Measurements from ENCODE around the gene ULK3. TPM values are rescaled to one million over a fixed set of nuclear protein-coding genes. Genes with fewer than 3 reads are reported as not detected.

The ULK3 gene
- total RNA-seq, 1 experiment from 2014 or later: 58.3 TPM

DNA sequence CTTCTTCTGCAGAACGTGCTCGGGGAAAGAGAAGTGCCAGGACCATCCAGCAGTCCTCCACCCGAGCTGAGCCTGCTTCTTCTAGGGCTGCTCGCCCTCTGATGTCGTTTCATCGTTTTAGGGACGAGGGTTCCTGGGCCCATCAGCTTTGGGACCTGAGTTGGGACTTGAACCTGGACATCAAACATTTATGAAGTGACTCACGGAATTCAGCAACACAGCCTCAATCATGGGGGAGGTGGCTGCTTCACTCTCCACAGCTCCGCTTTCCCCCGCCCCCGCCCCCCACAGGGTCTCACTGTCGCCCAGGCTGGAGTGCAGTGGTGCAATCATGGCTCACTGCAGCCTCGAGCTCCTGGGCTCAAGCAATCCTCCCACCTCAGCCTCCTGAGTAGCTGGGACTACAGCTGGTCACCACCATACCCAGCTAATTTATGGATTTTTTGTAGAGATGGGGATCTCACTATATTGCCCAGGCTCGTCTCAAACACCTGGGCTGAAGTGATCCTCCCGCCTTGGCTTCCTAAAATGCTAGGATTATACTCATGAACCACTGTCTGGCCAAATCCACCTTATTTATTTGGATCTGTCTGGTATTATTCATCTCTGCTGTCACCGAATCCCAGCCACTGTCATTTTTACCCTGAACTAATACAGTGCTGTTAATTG, 30.9 kb upstream of the ULK3 start:
- DNase-seq (ENCODE audit: low spot score): peak; percentile 62
- no TSS peak for BruUV-seq (replicated peaks)
- H3K9me3 ChIP-seq (ENCODE audit: low read depth, low read length, poor library complexity, severe bottlenecking): no peaks in the 10 kb centered on the region
- no peak for TF ChIP-seq EZH2 (IDR thresholded peaks at IDR 0.05; ENCODE audit: borderline replicate concordance, low read depth, low read length, poor library complexity, severe bottlenecking)
- TF ChIP-seq, protein P1, sequence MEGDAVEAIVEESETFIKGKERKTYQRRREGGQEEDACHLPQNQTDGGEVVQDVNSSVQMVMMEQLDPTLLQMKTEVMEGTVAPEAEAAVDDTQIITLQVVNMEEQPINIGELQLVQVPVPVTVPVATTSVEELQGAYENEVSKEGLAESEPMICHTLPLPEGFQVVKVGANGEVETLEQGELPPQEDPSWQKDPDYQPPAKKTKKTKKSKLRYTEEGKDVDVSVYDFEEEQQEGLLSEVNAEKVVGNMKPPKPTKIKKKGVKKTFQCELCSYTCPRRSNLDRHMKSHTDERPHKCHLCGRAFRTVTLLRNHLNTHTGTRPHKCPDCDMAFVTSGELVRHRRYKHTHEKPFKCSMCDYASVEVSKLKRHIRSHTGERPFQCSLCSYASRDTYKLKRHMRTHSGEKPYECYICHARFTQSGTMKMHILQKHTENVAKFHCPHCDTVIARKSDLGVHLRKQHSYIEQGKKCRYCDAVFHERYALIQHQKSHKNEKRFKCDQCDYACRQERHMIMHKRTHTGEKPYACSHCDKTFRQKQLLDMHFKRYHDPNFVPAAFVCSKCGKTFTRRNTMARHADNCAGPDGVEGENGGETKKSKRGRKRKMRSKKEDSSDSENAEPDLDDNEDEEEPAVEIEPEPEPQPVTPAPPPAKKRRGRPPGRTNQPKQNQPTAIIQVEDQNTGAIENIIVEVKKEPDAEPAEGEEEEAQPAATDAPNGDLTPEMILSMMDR (conservative IDR thresholded peaks at IDR 0.05; ENCODE audit: low read depth, low read length): no peak
- H3K4me1 ChIP-seq (ENCODE audit: insufficient read depth, low read length, poor library complexity, severe bottlenecking): peaks cover 25% of the 10 kb centered on the region
- H3K4me3 ChIP-seq (ENCODE audit: low read depth, low read length, poor library complexity, severe bottlenecking): peak overlapping the region; percentile 90
- H3K27ac ChIP-seq (ENCODE audit: low read depth, low read length, poor library complexity, severe bottlenecking): peak overlapping the region; percentile 79
- H3K27me3 ChIP-seq (replicated peaks; ENCODE audit: insufficient read depth, low read depth, low read length, poor library complexity): no peaks in the 10 kb centered on the region
- no peaks in the 10 kb centered on the region for H3K36me3 ChIP-seq (ENCODE audit: insufficient read depth, low read length, poor library complexity, severe bottlenecking)
- CTCF ChIA-PET: interaction anchor here (0.6 kb wide), 1 partner anchor 578 kb away, joined by 5 read pairs; the partner anchor contains the start of gene SIN3A
- intact Hi-C loops (cut with micrococcal nuclease; ENCODE audit: unreplicated experiment): no loop called here
- POLR2A ChIA-PET (ENCODE audit: low non-redundant PET): interaction anchor here (0.6 kb wide), 1 partner anchor 14 kb away, joined by 3 read pairs; no protein-coding TSS in a partner anchor

DNA sequence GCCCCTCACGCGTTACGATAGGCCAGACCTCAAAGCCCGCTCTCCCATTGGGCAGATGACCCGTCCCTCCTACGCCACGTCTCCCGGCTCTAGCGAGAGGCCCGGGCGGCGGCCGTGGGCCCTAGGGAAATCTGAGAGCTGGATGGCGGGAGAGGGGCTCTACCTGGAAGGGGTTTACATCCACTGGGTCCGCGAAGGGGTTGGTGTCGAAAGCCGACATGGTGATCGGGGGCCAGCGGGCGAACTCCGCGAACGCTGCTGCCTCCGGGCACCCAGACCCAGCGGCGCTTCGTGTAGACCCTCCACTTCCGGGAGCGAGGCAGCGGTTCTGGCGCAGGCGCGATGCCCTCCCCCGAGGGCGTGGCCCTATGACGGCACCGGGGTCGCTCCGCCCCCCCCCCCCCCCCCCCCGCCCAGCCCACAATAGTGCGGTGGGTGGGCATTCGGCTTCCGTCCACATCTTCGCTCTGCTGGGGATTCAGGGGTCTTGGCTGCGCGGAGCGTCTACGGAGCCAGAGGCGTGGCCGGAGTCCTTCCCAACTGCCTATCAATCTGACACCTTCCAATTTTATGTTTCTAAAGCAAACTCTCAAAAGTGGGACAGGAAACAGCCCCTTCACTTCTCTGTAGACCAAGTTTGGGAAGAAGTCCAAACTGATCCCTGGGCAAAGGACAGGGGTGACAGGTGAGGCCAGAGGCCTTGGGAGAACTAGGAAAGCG, 30.2 kb upstream of the ULK3 start, which contains the start of gene SCAMP2:
Gene SCAMP2 (minus strand): TSS at position 330 of the 720 bp plus-strand sequence. CDS start 110 bp downstream, at position 220.
- BruUV-seq (replicated peaks): no TSS peak
- no peak for TF ChIP-seq EZH2 (IDR thresholded peaks at IDR 0.05; ENCODE audit: borderline replicate concordance, low read depth, low read length, poor library complexity, severe bottlenecking)
- Histone ChIP-seq H3K4me1 (ENCODE audit: insufficient read depth, low read length, poor library complexity, severe bottlenecking) (peaks cover 25% of the 10 kb centered on the region), H3K27me3 (replicated peaks; ENCODE audit: insufficient read depth, low read depth, low read length, poor library complexity) (no peaks in the 10 kb centered on the region), H3K4me3 (ENCODE audit: low read depth, low read length, poor library complexity, severe bottlenecking) (peak within 1 kb of the TSS; percentile 90), H3K27ac (ENCODE audit: low read depth, low read length, poor library complexity, severe bottlenecking) (peak within 1 kb of the TSS; percentile 97), H3K9me3 (ENCODE audit: low read depth, low read length, poor library complexity, severe bottlenecking) (peaks cover 4% of the 10 kb centered on the region), H3K36me3 (ENCODE audit: insufficient read depth, low read length, poor library complexity, severe bottlenecking) (peaks cover 5% of the 10 kb centered on the region)
- intact Hi-C loops (cut with micrococcal nuclease; ENCODE audit: unreplicated experiment): no loop called here
- POLR2A ChIA-PET (ENCODE audit: low non-redundant PET): interaction anchor here (0.6 kb wide), 1 partner anchor 15 kb away, joined by 3 read pairs; no protein-coding TSS in a partner anchor
- DNase-seq (ENCODE audit: low spot score): peak; percentile 98
- CTCF ChIA-PET: no interaction called here

DNA sequence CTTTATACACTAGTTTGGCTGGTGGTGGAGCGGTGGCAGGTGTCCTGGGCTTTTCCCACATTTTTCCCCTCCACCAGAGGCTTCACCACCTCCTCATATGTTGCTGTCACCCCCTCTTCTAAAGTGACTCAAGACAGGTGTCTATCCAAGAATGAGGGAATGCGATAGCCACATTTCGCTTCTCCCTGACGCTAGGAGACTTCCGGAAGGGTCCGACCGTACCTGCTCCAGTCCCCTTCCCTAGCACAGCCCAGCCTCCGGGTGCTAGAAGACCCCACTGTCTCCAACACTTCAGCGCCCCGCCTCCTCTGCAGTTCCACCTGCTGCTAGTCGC, 29.7 kb upstream of the ULK3 start:
- H3K4me1 ChIP-seq (ENCODE audit: insufficient read depth, low read length, poor library complexity, severe bottlenecking): peaks cover 25% of the 10 kb centered on the region
- H3K27ac ChIP-seq (ENCODE audit: low read depth, low read length, poor library complexity, severe bottlenecking): peak overlapping the region; percentile 97
- TSS peak; percentile 40 for BruUV-seq (replicated peaks)
- no peak for DNase-seq (ENCODE audit: low spot score)
- H3K4me3 ChIP-seq (ENCODE audit: low read depth, low read length, poor library complexity, severe bottlenecking): peak overlapping the region; percentile 90
- H3K27me3 ChIP-seq (replicated peaks; ENCODE audit: insufficient read depth, low read depth, low read length, poor library complexity): no peaks in the 10 kb centered on the region
- CTCF ChIA-PET: no interaction called here
- H3K9me3 ChIP-seq (ENCODE audit: low read depth, low read length, poor library complexity, severe bottlenecking): peaks cover 9% of the 10 kb centered on the region
- POLR2A ChIA-PET (ENCODE audit: low non-redundant PET): no interaction called here
- H3K36me3 ChIP-seq (ENCODE audit: insufficient read depth, low read length, poor library complexity, severe bottlenecking): peaks cover 10% of the 10 kb centered on the region
- intact Hi-C loops (cut with micrococcal nuclease; ENCODE audit: unreplicated experiment): no loop called here
- TF ChIP-seq, protein P1 (conservative IDR thresholded peaks at IDR 0.05; ENCODE audit: low read depth, low read length): no peak
- no peak for TF ChIP-seq EZH2 (IDR thresholded peaks at IDR 0.05; ENCODE audit: borderline replicate concordance, low read depth, low read length, poor library complexity, severe bottlenecking)

Data from A673 (cell line).